Measurements from ENCODE around the gene ASB16.

- TF ChIP-seq, protein P1, sequence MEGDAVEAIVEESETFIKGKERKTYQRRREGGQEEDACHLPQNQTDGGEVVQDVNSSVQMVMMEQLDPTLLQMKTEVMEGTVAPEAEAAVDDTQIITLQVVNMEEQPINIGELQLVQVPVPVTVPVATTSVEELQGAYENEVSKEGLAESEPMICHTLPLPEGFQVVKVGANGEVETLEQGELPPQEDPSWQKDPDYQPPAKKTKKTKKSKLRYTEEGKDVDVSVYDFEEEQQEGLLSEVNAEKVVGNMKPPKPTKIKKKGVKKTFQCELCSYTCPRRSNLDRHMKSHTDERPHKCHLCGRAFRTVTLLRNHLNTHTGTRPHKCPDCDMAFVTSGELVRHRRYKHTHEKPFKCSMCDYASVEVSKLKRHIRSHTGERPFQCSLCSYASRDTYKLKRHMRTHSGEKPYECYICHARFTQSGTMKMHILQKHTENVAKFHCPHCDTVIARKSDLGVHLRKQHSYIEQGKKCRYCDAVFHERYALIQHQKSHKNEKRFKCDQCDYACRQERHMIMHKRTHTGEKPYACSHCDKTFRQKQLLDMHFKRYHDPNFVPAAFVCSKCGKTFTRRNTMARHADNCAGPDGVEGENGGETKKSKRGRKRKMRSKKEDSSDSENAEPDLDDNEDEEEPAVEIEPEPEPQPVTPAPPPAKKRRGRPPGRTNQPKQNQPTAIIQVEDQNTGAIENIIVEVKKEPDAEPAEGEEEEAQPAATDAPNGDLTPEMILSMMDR (IDR thresholded peaks at IDR 0.05), result no peak
- TF ChIP-seq CREB1 (CRISPR knock-in tag; IDR thresholded peaks at IDR 0.05) (no peak), TEAD4 (CRISPR knock-in tag; IDR thresholded peaks at IDR 0.05) (no peak), NFYB (CRISPR knock-in tag; conservative IDR thresholded peaks at IDR 0.05; ENCODE audit: low read depth) (no peak), ZBTB21 (CRISPR knock-in tag; IDR thresholded peaks at IDR 0.05; ENCODE audit: borderline replicate concordance) (no peak)
- TF ChIP-seq, protein P2, sequence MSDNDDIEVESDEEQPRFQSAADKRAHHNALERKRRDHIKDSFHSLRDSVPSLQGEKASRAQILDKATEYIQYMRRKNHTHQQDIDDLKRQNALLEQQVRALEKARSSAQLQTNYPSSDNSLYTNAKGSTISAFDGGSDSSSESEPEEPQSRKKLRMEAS (CRISPR knock-in tag; IDR thresholded peaks at IDR 0.05), result no peak
These were observed 28.4 kb downstream of the ASB16 start for GRCh38 chr17:44198721-44199552.
